Keratinocyte (primary cell): ENCODE results near the gene MRTO4. TPM values are rescaled to one million over a fixed set of nuclear protein-coding genes. Genes with fewer than 3 reads are reported as not detected.

Experiments used
- DNase-seq: peaks from one replicate; pipeline ENCODE4 v3.0.0-alpha.2; 2011; ENCODE audit warnings: low read depth, missing footprints, low spot score
- FAIRE-seq: peaks from 2 replicates; lab custom pipeline; 2011; peaks lifted over from hg19 to GRCh38; lab: Jason Lieb, UNC
- H2AFZ ChIP-seq: 2 replicates; pipeline ENCODE4 v1.6.0; 2012; ENCODE audit warnings: low read length, control low read depth, inconsistent platforms; ENCODE audit not compliant: control insufficient read depth
- H3K27ac ChIP-seq: 2 replicates; pipeline ENCODE4 v1.5.1; 2011; ENCODE audit warnings: low read length; ENCODE audit not compliant: control insufficient read depth, insufficient read depth
- H3K27me3 ChIP-seq: 3 replicates; pipeline ENCODE4 v1.6.0; 2011; ENCODE audit warnings: low read length; ENCODE audit not compliant: control insufficient read depth, insufficient read depth; ENCODE audit errors: extremely low read depth
- H3K36me3 ChIP-seq, 2 experiments: 2 replicates in 1 of 2; 3 replicates in 1 of 2; pipeline ENCODE4 v1.5.1; 2011; ENCODE audit warnings: low read length in 2 of 2, mild to moderate bottlenecking in 1 of 2; ENCODE audit not compliant: control insufficient read depth in 2 of 2, insufficient read depth in 2 of 2; ENCODE audit errors: extremely low read depth in 1 of 2
- H3K4me1 ChIP-seq: 3 replicates; pipeline ENCODE4 v1.5.1; 2011; ENCODE audit warnings: low read length; ENCODE audit not compliant: control insufficient read depth, insufficient read depth; ENCODE audit errors: extremely low read depth
- H3K4me2 ChIP-seq: 3 replicates; pipeline ENCODE4 v1.6.0; 2011; ENCODE audit warnings: low read depth, low read length; ENCODE audit not compliant: control insufficient read depth, insufficient read depth; ENCODE audit errors: extremely low read depth
- H3K4me3 ChIP-seq, 3 experiments: fragments of 200-600 bp in 1 of 3; sonication (generic) in 1 of 3; 2 replicates in 2 of 3; 3 replicates in 1 of 3; pipeline ENCODE4 v1.5.1; 2011 to 2016; ENCODE audit warnings: low read length in 3 of 3, mild to moderate bottlenecking in 3 of 3, control low read depth in 2 of 3, inconsistent platforms in 1 of 3, low read depth in 1 of 3, mixed read lengths in 1 of 3, mixed run types in 1 of 3, moderate library complexity in 1 of 3; ENCODE audit not compliant: control insufficient read depth in 2 of 3, insufficient read depth in 2 of 3; ENCODE audit errors: extremely low read depth in 1 of 3
- H3K79me2 ChIP-seq: 2 replicates; pipeline ENCODE4 v1.6.0; 2012; ENCODE audit warnings: low read length; ENCODE audit not compliant: control insufficient read depth, insufficient read depth
- H3K9ac ChIP-seq: 3 replicates; pipeline ENCODE4 v1.6.0; 2011; ENCODE audit warnings: low read length; ENCODE audit not compliant: control insufficient read depth, insufficient read depth; ENCODE audit errors: extremely low read depth
- H3K9me1 ChIP-seq: 3 replicates; pipeline ENCODE4 v1.6.0; 2011; ENCODE audit warnings: low read length; ENCODE audit not compliant: control insufficient read depth, insufficient read depth; ENCODE audit errors: extremely low read depth
- H3K9me3 ChIP-seq: 2 replicates; pipeline ENCODE4 v1.5.1; 2012; ENCODE audit warnings: low read depth, low read length; ENCODE audit not compliant: control insufficient read depth
- H4K20me1 ChIP-seq: 3 replicates; pipeline ENCODE4 v1.6.0; 2011; ENCODE audit warnings: low read length; ENCODE audit not compliant: control insufficient read depth, insufficient read depth; ENCODE audit errors: extremely low read depth
- EZH2 ChIP-seq: IDR thresholded peaks from one replicate; pipeline ENCODE4 v1.6.1; 2012; ENCODE audit warnings: inconsistent platforms, mild to moderate bottlenecking, low read length, moderate library complexity
- dilution Hi-C: fragments of 300-500 bp; cut with MboI; formaldehyde crosslinking; loops from one replicate; pipeline ENCODE4 v1.7.0; 2020; ENCODE audit warnings: low sequenced_read_pairs; ENCODE audit not compliant: extremely low pct_ligation_motif_present
- polyA plus RNA-seq, 5 experiments: library from polyadenylated mRNA; depleted of rRNA in 3 of 5; stranded (reverse) in 3 of 5; stranded (forward) in 1 of 5; unstranded in 1 of 5; fragments of >200 nt; gene quantifications; 1 replicate in 1 of 5; 2 replicates in 3 of 5; 3 replicates in 1 of 5; pipeline versions ENCODE4 v1.2.1 to v1.2.3, GENCODE V29; 2011 to 2012; ENCODE audit warnings: missing spikeins in 2 of 5, low read depth in 1 of 5, low replicate concordance in 1 of 5
- TF ChIP-seq, protein P1 (sequence below), 3 experiments: IDR thresholded peaks in 1 of 3; conservative IDR thresholded peaks in 1 of 3; optimal IDR thresholded peaks in 1 of 3; 2 replicates in 2 of 3; 3 replicates in 1 of 3; pipeline versions ENCODE3 to v1.5.1; 2011; ENCODE audit warnings: low read length in 3 of 3, mild to moderate bottlenecking in 3 of 3, moderate library complexity in 2 of 3, control low read depth in 1 of 3, inconsistent platforms in 1 of 3; ENCODE audit not compliant: insufficient read depth in 2 of 3; ENCODE audit errors: extremely low read depth in 1 of 3

MRTO4 gene
- polyA plus RNA-seq, 1 donor (not counting 4 experiments of a cell fraction or from before 2014, with no cell fraction given) = 50.2 TPM

DNA sequence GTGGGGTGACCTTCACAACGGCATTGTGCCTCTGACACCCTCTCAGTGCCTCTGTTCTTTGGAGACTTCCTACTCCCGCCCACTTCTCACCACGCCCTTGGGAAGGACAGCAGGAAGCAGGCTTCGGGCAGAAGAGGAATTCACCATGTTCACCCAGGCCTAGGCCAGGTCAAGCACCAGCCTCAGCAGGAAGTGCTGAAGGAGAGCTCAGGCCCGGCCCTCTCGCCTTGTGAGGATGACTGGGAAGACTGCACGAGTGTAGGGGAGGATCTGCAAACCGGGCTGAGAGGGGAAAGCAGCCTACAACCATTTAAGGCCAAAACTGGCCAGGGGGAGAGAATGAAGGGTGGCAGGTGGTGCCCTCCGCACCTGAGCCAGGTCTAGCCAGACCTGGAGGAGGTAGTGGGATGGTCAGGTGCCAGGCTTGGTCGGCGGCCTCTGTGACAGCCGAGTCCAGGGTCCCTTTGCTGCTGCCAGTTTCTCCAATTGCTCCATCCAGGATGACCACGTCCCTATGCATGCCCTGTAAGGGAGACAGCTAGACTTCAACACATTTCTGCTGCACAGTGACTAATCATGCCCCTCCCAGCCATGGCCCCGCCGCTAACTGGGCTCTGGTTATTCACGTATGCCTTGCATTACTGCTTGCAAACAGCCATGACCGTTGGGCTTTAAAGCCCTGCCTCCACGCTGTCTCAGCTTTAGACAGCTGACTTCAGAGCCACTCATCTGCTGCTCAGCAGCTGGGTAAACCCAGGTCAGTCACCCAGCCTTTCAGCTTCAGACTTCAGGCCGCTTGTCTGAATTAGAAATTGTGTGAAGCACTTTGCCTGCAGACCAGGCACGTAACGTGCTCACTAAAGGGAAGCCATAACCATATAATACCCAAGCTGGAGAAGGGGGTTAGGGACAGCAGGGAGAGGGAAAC is 8.9 kb downstream of the MRTO4 start:
- dilution Hi-C loops = no loop called here
- Histone ChIP-seq H4K20me1 (peaks cover 5% of the 10 kb centered on the region), H3K4me2 (no peak overlapping the region), H2AFZ (no peak overlapping the region), H3K9me1 (no peaks in the 10 kb centered on the region), H3K4me1 (no peaks in the 10 kb centered on the region), H3K27me3 (no peaks in the 10 kb centered on the region), H3K36me3 (peaks cover 36 to 41% of the 10 kb centered on the region in 2 experiments), H3K9me3 (no peaks in the 10 kb centered on the region), H3K4me3 (no peak overlapping the region), H3K27ac (no peak overlapping the region), H3K9ac (no peak overlapping the region), H3K79me2 (peaks cover 13% of the 10 kb centered on the region)
- FAIRE-seq = no peak
- TF ChIP-seq EZH2 = no peak
- TF ChIP-seq, protein P1, sequence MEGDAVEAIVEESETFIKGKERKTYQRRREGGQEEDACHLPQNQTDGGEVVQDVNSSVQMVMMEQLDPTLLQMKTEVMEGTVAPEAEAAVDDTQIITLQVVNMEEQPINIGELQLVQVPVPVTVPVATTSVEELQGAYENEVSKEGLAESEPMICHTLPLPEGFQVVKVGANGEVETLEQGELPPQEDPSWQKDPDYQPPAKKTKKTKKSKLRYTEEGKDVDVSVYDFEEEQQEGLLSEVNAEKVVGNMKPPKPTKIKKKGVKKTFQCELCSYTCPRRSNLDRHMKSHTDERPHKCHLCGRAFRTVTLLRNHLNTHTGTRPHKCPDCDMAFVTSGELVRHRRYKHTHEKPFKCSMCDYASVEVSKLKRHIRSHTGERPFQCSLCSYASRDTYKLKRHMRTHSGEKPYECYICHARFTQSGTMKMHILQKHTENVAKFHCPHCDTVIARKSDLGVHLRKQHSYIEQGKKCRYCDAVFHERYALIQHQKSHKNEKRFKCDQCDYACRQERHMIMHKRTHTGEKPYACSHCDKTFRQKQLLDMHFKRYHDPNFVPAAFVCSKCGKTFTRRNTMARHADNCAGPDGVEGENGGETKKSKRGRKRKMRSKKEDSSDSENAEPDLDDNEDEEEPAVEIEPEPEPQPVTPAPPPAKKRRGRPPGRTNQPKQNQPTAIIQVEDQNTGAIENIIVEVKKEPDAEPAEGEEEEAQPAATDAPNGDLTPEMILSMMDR (optimal IDR thresholded peaks at IDR 0.05 in 1 of 3, IDR thresholded peaks at IDR 0.05 in 1 of 3, conservative IDR thresholded peaks at IDR 0.05 in 1 of 3; ENCODE audit: extremely low read depth in 1 of 3, insufficient read depth in 2 of 3, low read length in 3 of 3) = no peak
- DNase-seq = no peak

DNA sequence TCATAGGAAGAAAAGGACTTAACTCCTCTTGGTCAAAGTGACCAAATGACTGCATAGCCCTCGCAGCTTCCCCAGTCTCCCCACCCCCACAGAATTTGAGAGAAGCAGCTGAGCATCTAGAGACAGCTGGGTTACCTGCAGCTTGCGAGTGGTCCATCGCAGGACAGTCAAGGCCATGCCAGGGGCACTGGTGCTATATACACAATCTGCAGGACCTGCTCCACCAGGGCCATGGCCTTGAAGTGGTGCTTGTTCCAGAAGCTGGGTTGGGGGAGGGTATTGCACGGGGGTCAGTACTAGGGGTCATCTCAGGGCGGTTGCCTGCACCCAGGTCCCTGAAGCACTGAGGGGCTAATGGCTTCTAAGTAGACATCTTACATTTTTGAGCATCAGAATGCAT is 10.4 kb downstream of the MRTO4 start:
- H3K4me2 ChIP-seq = no peak overlapping the region
- no peaks in the 10 kb centered on the region for H3K79me2 ChIP-seq
- no peak for FAIRE-seq
- H3K36me3 ChIP-seq = peaks cover 28% of the 10 kb centered on the region in 2 experiments
- no peaks in the 10 kb centered on the region for H3K4me1 ChIP-seq
- no peak overlapping the region for H3K27ac ChIP-seq
- no peaks in the 10 kb centered on the region for H3K9me1 ChIP-seq
- H3K27me3 ChIP-seq = no peaks in the 10 kb centered on the region
- no peak for TF ChIP-seq EZH2
- TF ChIP-seq, protein P1 (optimal IDR thresholded peaks at IDR 0.05 in 1 of 3, IDR thresholded peaks at IDR 0.05 in 1 of 3, conservative IDR thresholded peaks at IDR 0.05 in 1 of 3; ENCODE audit: extremely low read depth in 1 of 3, insufficient read depth in 2 of 3, low read length in 3 of 3) = no peak
- H4K20me1 ChIP-seq = no peaks in the 10 kb centered on the region
- H2AFZ ChIP-seq = no peak overlapping the region
- no peak overlapping the region for H3K4me3 ChIP-seq
- no peak overlapping the region for H3K9ac ChIP-seq
- DNase-seq = no peak
- no peaks in the 10 kb centered on the region for H3K9me3 ChIP-seq
- dilution Hi-C loops = no loop called here
